B cell (primary cell): ENCODE measurements around the gene ESRRB. TPM values are rescaled to one million over a fixed set of nuclear protein-coding genes. Genes with fewer than 3 reads are reported as not detected.

Source experiments
- ATAC-seq: fragments of 200-7000 bp; cut with Tn5 transposase; one replicate; pipeline ENCODE4 v1.10.0; 2021; ENCODE audit warnings: low read depth, mild to moderate bottlenecking, moderate number of reproducible peaks, moderate library complexity
- CTCF ChIA-PET: fragments of 350-600 bp; sonication (Branson Sonifier 250); formaldehyde crosslinking; loops from one replicate; lab custom pipeline; 2021; ENCODE audit warnings: antibody characterized with exemption, inconsistent platforms; lab: Charles Lee
- POLR2A ChIA-PET: fragments of 350-600 bp; sonication (Branson Sonifier 250); formaldehyde crosslinking; loops from one replicate; lab custom pipeline; 2021; ENCODE audit warnings: antibody characterized with exemption; lab: Charles Lee
- DNase-seq: peaks from one replicate; pipeline ENCODE4 v3.0.0; 2013
- H2AFZ ChIP-seq: 2 replicates; pipeline ENCODE4 v1.6.1; 2012; ENCODE audit warnings: mild to moderate bottlenecking, low read depth, low read length; ENCODE audit not compliant: insufficient read depth, poor library complexity, severe bottlenecking
- H3K27ac ChIP-seq, 2 donors: 1 replicate in 1 of 2; 2 replicates in 1 of 2; pipeline ENCODE4 v1.5.1; 2012 to 2013; ENCODE audit warnings: low read length in 2 of 2, mild to moderate bottlenecking in 2 of 2, moderate library complexity in 1 of 2
- H3K27me3 ChIP-seq, 4 experiments: fragments of 200-600 bp in 1 of 4; sonication (generic) in 1 of 4; replicated peaks in 1 of 4; 1 replicate in 2 of 4; 2 replicates in 2 of 4; pipeline versions ENCODE4 v1.6.1 to v1.7.0; 2013 to 2016; ENCODE audit warnings: low read length in 3 of 4, mild to moderate bottlenecking in 2 of 4, mixed read lengths in 1 of 4, moderate library complexity in 1 of 4; ENCODE audit not compliant: insufficient read depth in 4 of 4, control insufficient read depth in 3 of 4; ENCODE audit errors: control extremely low read depth in 1 of 4
- H3K36me3 ChIP-seq, 2 experiments: replicated peaks in 1 of 2; 1 replicate in 1 of 2; 2 replicates in 1 of 2; pipeline versions ENCODE4 v1.6.1 to v1.7.1; 2013; ENCODE audit warnings: low read length in 1 of 2; ENCODE audit not compliant: insufficient read depth in 2 of 2, control insufficient read depth in 1 of 2; ENCODE audit errors: control extremely low read depth in 1 of 2, extremely low read depth in 1 of 2
- H3K4me1 ChIP-seq, 2 donors: fragments of 200-600 bp in 1 of 2; sonication (generic) in 1 of 2; 1 replicate in 1 of 2; 2 replicates in 1 of 2; pipeline versions ENCODE4 v1.5.1 to v1.6.1; 2013 to 2017; ENCODE audit warnings: low read length in 2 of 2; ENCODE audit not compliant: control insufficient read depth in 2 of 2, insufficient read depth in 2 of 2
- H3K4me2 ChIP-seq: replicated peaks from 2 replicates; pipeline ENCODE3; 2012; ENCODE audit warnings: mild to moderate bottlenecking, low read depth, low read length; ENCODE audit not compliant: poor library complexity, severe bottlenecking
- H3K4me3 ChIP-seq, 5 experiments: fragments of 200-600 bp in 1 of 5; sonication (generic) in 1 of 5; 1 replicate in 3 of 5; 2 replicates in 2 of 5; pipeline versions ENCODE4 v1.5.1 to v1.7.0; 2011 to 2016; ENCODE audit warnings: low read length in 4 of 5, mild to moderate bottlenecking in 4 of 5, low read depth in 2 of 5, control low read depth in 1 of 5, moderate library complexity in 1 of 5; ENCODE audit not compliant: insufficient read depth in 1 of 5; ENCODE audit errors: control extremely low read depth in 1 of 5, extremely low read depth in 1 of 5
- H3K79me2 ChIP-seq: fragments of 200-600 bp; sonication (generic); one replicate; pipeline ENCODE4 v1.6.0; 2016; ENCODE audit warnings: low read length; ENCODE audit not compliant: control insufficient read depth, insufficient read depth
- H3K9ac ChIP-seq: fragments of 200-600 bp; sonication (generic); 2 replicates; pipeline ENCODE4 v1.6.1; 2017; ENCODE audit warnings: mild to moderate bottlenecking, low read length, moderate library complexity
- H3K9me3 ChIP-seq, 3 donors: one replicate each; pipeline versions ENCODE4 v1.6.1 to v1.7.1; 2013; ENCODE audit warnings: low read length in 2 of 3; ENCODE audit not compliant: control insufficient read depth in 2 of 3, insufficient read depth in 1 of 3; ENCODE audit errors: control extremely low read depth in 1 of 3
- H4K20me1 ChIP-seq: 2 replicates; pipeline ENCODE4 v1.6.0; 2012; ENCODE audit warnings: mild to moderate bottlenecking, low read length; ENCODE audit not compliant: insufficient read depth, control insufficient read depth, poor library complexity, severe bottlenecking
- H3K27ac Mint-ChIP-seq: one replicate; pipeline ENCODE4 v1.8.0; 2021; ENCODE audit warnings: mixed read lengths
- H3K27me3 Mint-ChIP-seq: one replicate; pipeline ENCODE4 v1.8.0; 2021; ENCODE audit warnings: mixed read lengths
- H3K4me1 Mint-ChIP-seq: one replicate; pipeline ENCODE4 v1.8.0; 2021; ENCODE audit warnings: mixed read lengths
- H3K4me3 Mint-ChIP-seq: one replicate; pipeline ENCODE4 v1.8.0; 2021; ENCODE audit warnings: mixed read lengths
- H3K9me3 Mint-ChIP-seq: one replicate; pipeline ENCODE4 v1.8.0; 2022; ENCODE audit warnings: mixed read lengths; ENCODE audit not compliant: insufficient read depth
- CTCF ChIP-seq: fragments of 200-600 bp; IDR thresholded peaks from one replicate; pipeline ENCODE4 v1.8.0; 2022; ENCODE audit warnings: antibody characterized with exemption, mild to moderate bottlenecking
- EZH2 ChIP-seq: IDR thresholded peaks from 2 replicates; pipeline ENCODE4 v1.6.1; 2012; ENCODE audit warnings: borderline replicate concordance, low read depth, mild to moderate bottlenecking, moderate library complexity, low read length; ENCODE audit not compliant: insufficient read depth, poor library complexity, severe bottlenecking
- WGBS: methylation state at CpG from one replicate; pipeline ENCODE4 v1.1.5; 2013; ENCODE audit warnings: missing lambda C conversion rate; ENCODE audit not compliant: insufficient coverage; 5-methylcytosine and 5-hydroxymethylcytosine counted together
- intact Hi-C: fragments of 100-400 bp; cut with micrococcal nuclease; formaldehyde crosslinking; loops from one replicate; pipeline ENCODE4 v1.10.0; 2022
- polyA plus RNA-seq: library from polyadenylated mRNA; depleted of rRNA; stranded (reverse); fragments of >200 nt; gene quantifications from 2 replicates; pipeline ENCODE4 v1.2.3, GENCODE V29; 2012
- total RNA-seq, 2 donors: library from RNA; stranded (reverse); fragments of 120-200 nt in 1 of 2; gene quantifications; 1 replicate in 1 of 2; 2 replicates in 1 of 2; pipeline versions ENCODE4 v1.2.3 to v1.2.4, GENCODE V29; 2013 to 2022

The ESRRB gene
- total and polyA plus RNA-seq, 2 donors (not counting 1 experiment from before 2014, with no cell fraction given): 0.13 TPM; not detected in 1

GRCh38 chr14:76394569-76394968 lies 18.6 kb downstream of the ESRRB start:
- Mint-ChIP-seq H3K9me3 (no peaks in the 10 kb centered on the region), H3K27me3 (peaks cover 15% of the 10 kb centered on the region), H3K27ac (no peak overlapping the region), H3K4me3 (no peak overlapping the region), H3K4me1 (no peaks in the 10 kb centered on the region)
- no peak for TF ChIP-seq EZH2
- TF ChIP-seq CTCF: no peak
- Histone ChIP-seq H3K4me3 (no peak overlapping the region), H2AFZ (no peak overlapping the region), H3K9me3 (no peaks in the 10 kb centered on the region), H3K4me1 (no peaks in the 10 kb centered on the region), H3K27me3 (no peaks in the 10 kb centered on the region), H3K79me2 (no peaks in the 10 kb centered on the region), H3K36me3 (no peaks in the 10 kb centered on the region), H3K9ac (no peak overlapping the region), H4K20me1 (no peaks in the 10 kb centered on the region), H3K27ac (no peak overlapping the region), H3K4me2 (no peak overlapping the region)
- intact Hi-C loops: no loop called here
- WGBS: 81% methylated on average over 2 of the region's 5 CpGs
- POLR2A ChIA-PET: no interaction called here
- DNase-seq (no peak), ATAC-seq (no peak)
- CTCF ChIA-PET: no interaction called here

DNA sequence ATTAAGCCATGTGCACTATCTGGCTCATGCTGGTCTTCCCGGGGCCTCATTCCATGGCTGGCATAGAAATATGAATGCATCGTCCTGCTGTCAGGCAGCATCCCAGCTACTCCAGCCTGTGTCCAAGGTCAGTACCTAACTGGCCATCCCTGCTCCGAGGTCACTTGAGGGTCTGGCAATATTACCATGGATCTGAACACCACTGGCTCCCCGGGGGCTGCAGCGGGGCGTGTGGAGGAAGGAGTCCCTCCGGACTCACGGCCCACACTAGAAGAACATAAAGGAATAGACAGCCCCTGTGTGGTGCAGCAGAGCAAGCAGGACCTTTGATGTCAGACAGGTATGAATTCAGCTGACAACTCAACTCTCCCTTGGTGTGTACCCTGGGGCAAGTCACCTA lies 19.2 kb downstream of the ESRRB start:
- ATAC-seq: no peak
- no peaks in the 10 kb centered on the region for H3K9me3 Mint-ChIP-seq
- 84% methylated on average over 8 of the region's 8 CpGs for WGBS

More for the DNA sequence above, 19.2 kb downstream of the ESRRB start:
- DNase-seq: no peak
- H3K36me3 ChIP-seq: no peaks in the 10 kb centered on the region
- H4K20me1 ChIP-seq: no peaks in the 10 kb centered on the region
- H3K27me3 ChIP-seq: no peaks in the 10 kb centered on the region
- no peak overlapping the region for H3K4me2 ChIP-seq
- Mint-ChIP-seq H3K4me1 (no peaks in the 10 kb centered on the region), H3K27ac (no peak overlapping the region), H3K4me3 (no peak overlapping the region), H3K27me3 (peaks cover 10% of the 10 kb centered on the region)
- CTCF ChIA-PET: no interaction called here
- H3K27ac ChIP-seq: no peak overlapping the region
- TF ChIP-seq CTCF (no peak), EZH2 (no peak)
- H3K9me3 ChIP-seq: no peaks in the 10 kb centered on the region
- intact Hi-C loops: no loop called here
- no peaks in the 10 kb centered on the region for H3K79me2 ChIP-seq
- POLR2A ChIA-PET: no interaction called here
- no peaks in the 10 kb centered on the region for H3K4me1 ChIP-seq
- no peak overlapping the region for H3K9ac ChIP-seq
- no peak overlapping the region for H2AFZ ChIP-seq
- H3K4me3 ChIP-seq: no peak overlapping the region
